MCF 10A (cell line): Measurements from ENCODE around the gene MZT2B. TPM values are rescaled to one million over a fixed set of nuclear protein-coding genes. Genes with fewer than 3 reads are reported as not detected.
"Not testable (repeated sequence)": the region's sequence is repeated elsewhere in the genome, so short reads cannot be mapped to it uniquely, and the experiment has no call there.

Source experiments
- BruUV-seq: library from RNA; stranded (reverse); fragments of 400-500 nt; replicated peaks from 2 replicates; lab custom pipeline; 2021; lab: Mats Ljungman, UMichigan
- CTCF ChIA-PET: fragments of 300-600 bp; sonication (Branson Sonifier 250); formaldehyde crosslinking; extraction: SDS; loops from one replicate; lab custom pipeline; 2021; ENCODE audit warnings: antibody characterized with exemption, inconsistent platforms; lab: Yijun Ruan, JAX
- POLR2A ChIA-PET: fragments of 300-600, 350-650 bp; sonication (Branson Sonifier 250); formaldehyde crosslinking; extraction: SDS; loops from one replicate; lab custom pipeline; 2020; ENCODE audit warnings: antibody characterized with exemption, inconsistent platforms; lab: Yijun Ruan, JAX
- DNase-seq: peaks from one replicate; pipeline ENCODE4 v3.0.0-alpha.2; 2018; ENCODE audit not compliant: unreplicated experiment
- H3K27ac Mint-ChIP-seq: one replicate; pipeline ENCODE4 v1.8.0; 2022; ENCODE audit warnings: mild to moderate bottlenecking, low read depth, mixed read lengths; ENCODE audit not compliant: unreplicated experiment
- H3K27me3 Mint-ChIP-seq: one replicate; pipeline ENCODE4 v1.8.0; 2022; ENCODE audit warnings: mixed read lengths; ENCODE audit not compliant: insufficient read depth, unreplicated experiment
- H3K36me3 Mint-ChIP-seq: one replicate; pipeline ENCODE4 v1.8.0; 2022; ENCODE audit warnings: mild to moderate bottlenecking, moderate library complexity, mixed read lengths; ENCODE audit not compliant: insufficient read depth, unreplicated experiment
- H3K4me1 Mint-ChIP-seq: one replicate; pipeline ENCODE4 v1.8.0; 2022; ENCODE audit warnings: mixed read lengths; ENCODE audit not compliant: insufficient read depth, unreplicated experiment
- H3K4me3 Mint-ChIP-seq: one replicate; pipeline ENCODE4 v1.8.0; 2022; ENCODE audit warnings: mild to moderate bottlenecking, moderate library complexity, mixed read lengths; ENCODE audit not compliant: unreplicated experiment
- H3K9me3 Mint-ChIP-seq: one replicate; pipeline ENCODE4 v1.8.0; 2022; ENCODE audit warnings: mixed read lengths; ENCODE audit not compliant: unreplicated experiment
- CTCF ChIP-seq: fragments of 200-600 bp; IDR thresholded peaks from one replicate; pipeline ENCODE4 v1.8.0; 2022; ENCODE audit warnings: antibody characterized with exemption, mild to moderate bottlenecking; ENCODE audit not compliant: unreplicated experiment
- intact Hi-C: fragments of 100-400 bp; cut with micrococcal nuclease; formaldehyde crosslinking; loops from 2 replicates; pipeline ENCODE4 v1.14.1; 2022
- total RNA-seq: library from RNA; stranded (reverse); gene quantifications from 2 replicates; pipeline ENCODE4 v1.2.3, GENCODE V29; 2022

The MZT2B gene
- total RNA-seq, 1 experiment from 2014 or later, result 402 TPM

- ChIA-PET POLR2A (no interaction called here), CTCF (no interaction called here)
- intact Hi-C loops, result no loop called here
- Mint-ChIP-seq H3K9me3 (no peaks in the 10 kb centered on the region), H3K27me3 (no peaks in the 10 kb centered on the region), H3K27ac (no peak within 1 kb of the TSS), H3K4me3 (no peak within 1 kb of the TSS), H3K4me1 (no peaks in the 10 kb centered on the region), H3K36me3 (no peaks in the 10 kb centered on the region)
- BruUV-seq, result no TSS peak
- TF ChIP-seq CTCF, result no peak
- no peak for DNase-seq
Observed at GRCh38 chr2:130198343-130198742, 16.3 kb downstream of the MZT2B start, which contains the start of gene TUBA3E. Gene TUBA3E (minus strand): TSS chr2:130198439. CDS start chr2:130198360, 79 bp downstream.

- H3K27ac Mint-ChIP-seq, H3K9me3 Mint-ChIP-seq, H3K4me3 Mint-ChIP-seq, DNase-seq, intact Hi-C loops, POLR2A ChIA-PET, CTCF ChIA-PET, H3K36me3 Mint-ChIP-seq, H3K27me3 Mint-ChIP-seq, H3K4me1 Mint-ChIP-seq, BruUV-seq: not testable (repeated sequence)
Observed at GRCh38 chr2:130202518-130202917, 20.5 kb downstream of the MZT2B start.

- H3K36me3 Mint-ChIP-seq, H3K9me3 Mint-ChIP-seq, H3K4me3 Mint-ChIP-seq, intact Hi-C loops, H3K27me3 Mint-ChIP-seq, H3K27ac Mint-ChIP-seq, H3K4me1 Mint-ChIP-seq, CTCF ChIA-PET, BruUV-seq, DNase-seq, POLR2A ChIA-PET: not testable (repeated sequence)
Observed at GRCh38 chr2:130203150-130203549, 21.1 kb downstream of the MZT2B start.

GRCh38 chr2:130207051-130207450 is 25.0 kb downstream of the MZT2B start:
- not testable (repeated sequence) for H3K9me3 Mint-ChIP-seq, H3K27ac Mint-ChIP-seq, BruUV-seq

GRCh38 chr2:130219147-130219546 is 37.1 kb downstream of the MZT2B start:
- CTCF ChIA-PET, H3K27ac Mint-ChIP-seq, DNase-seq, H3K36me3 Mint-ChIP-seq, H3K9me3 Mint-ChIP-seq, H3K4me3 Mint-ChIP-seq, H3K4me1 Mint-ChIP-seq, intact Hi-C loops, BruUV-seq, POLR2A ChIA-PET: not testable (repeated sequence)
- H3K27me3 Mint-ChIP-seq, result peaks cover 17% of the 10 kb centered on the region

More at GRCh38 chr2:130207051-130207450, 25.0 kb downstream of the MZT2B start:
- H3K4me1 Mint-ChIP-seq, H3K36me3 Mint-ChIP-seq, H3K27me3 Mint-ChIP-seq, H3K4me3 Mint-ChIP-seq, POLR2A ChIA-PET, intact Hi-C loops, CTCF ChIA-PET, DNase-seq: not testable (repeated sequence)

- peaks cover 17% of the 10 kb centered on the region for H3K27me3 Mint-ChIP-seq
- H3K36me3 Mint-ChIP-seq, H3K4me3 Mint-ChIP-seq, intact Hi-C loops, BruUV-seq, H3K4me1 Mint-ChIP-seq, H3K27ac Mint-ChIP-seq, DNase-seq, POLR2A ChIA-PET, CTCF ChIA-PET, H3K9me3 Mint-ChIP-seq: not testable (repeated sequence)
Observed at GRCh38 chr2:130220505-130220904, 38.4 kb downstream of the MZT2B start.

- H3K27me3 Mint-ChIP-seq, result peaks cover 17% of the 10 kb centered on the region
- H3K4me3 Mint-ChIP-seq, H3K36me3 Mint-ChIP-seq, H3K4me1 Mint-ChIP-seq, BruUV-seq, intact Hi-C loops, H3K27ac Mint-ChIP-seq, CTCF ChIA-PET, DNase-seq, H3K9me3 Mint-ChIP-seq, POLR2A ChIA-PET: not testable (repeated sequence)
Observed at GRCh38 chr2:130222523-130222922, 40.5 kb downstream of the MZT2B start.

GRCh38 chr2:130228005-130228404 is 45.9 kb downstream of the MZT2B start:
- H3K9me3 Mint-ChIP-seq, H3K4me1 Mint-ChIP-seq, intact Hi-C loops, H3K4me3 Mint-ChIP-seq, H3K36me3 Mint-ChIP-seq, DNase-seq, BruUV-seq, POLR2A ChIA-PET, H3K27ac Mint-ChIP-seq: not testable (repeated sequence)
- H3K27me3 Mint-ChIP-seq, result peaks cover 12% of the 10 kb centered on the region
- CTCF ChIA-PET, result interaction anchor here (0.7 kb wide), 1 partner anchor 305 kb away, joined by 4 read pairs; no protein-coding TSS in a partner anchor
